Transverse colon (tissue), 4 donors: Measurements from ENCODE around the gene GMEB2.

ENCODE experiments used
- CTCF ChIP-seq, 5 experiments: fragments of 200-600 bp in 3 of 5; fragments of 450-650 bp in 2 of 5; sonication (generic) in 3 of 5; IDR thresholded peaks; 1 replicate in 2 of 5; 2 replicates in 3 of 5; pipeline ENCODE4 v1.5.1; 2016 to 2017; ENCODE audit warnings: antibody characterized with exemption in 5 of 5, inconsistent platforms in 3 of 5, mild to moderate bottlenecking in 2 of 5, moderate library complexity in 1 of 5
- POLR2A ChIP-seq: fragments of 450-650 bp; IDR thresholded peaks from one replicate; pipeline ENCODE4 v1.6.1; 2016; ENCODE audit warnings: antibody characterized with exemption, mild to moderate bottlenecking, moderate library complexity
- POLR2AphosphoS5 ChIP-seq, 3 donors: sonication (generic); formaldehyde crosslinking; IDR thresholded peaks; one replicate each; pipeline ENCODE4 v1.6.1; 2016; ENCODE audit warnings: antibody characterized with exemption in 3 of 3

GRCh38 chr20:63599396-63600050 is 27.4 kb downstream of the GMEB2 start:
- TF ChIP-seq CTCF (IDR thresholded peaks at IDR 0.05) = no peak
- no peak for TF ChIP-seq POLR2AphosphoS5 (IDR thresholded peaks at IDR 0.05)
- TF ChIP-seq POLR2A = no peak
